Stimulated activated CD4-positive, alpha-beta T cell treated with anti-CD3 and anti-CD28 coated beads, Interleukin-15, amount 100 ng/mL, for 1 hour (primary cell): ENCODE data around the gene THSD7B.
"Not testable (repeated sequence)": the region's sequence is repeated elsewhere in the genome, so short reads cannot be mapped to it uniquely, and the experiment has no call there.

Experiments used
- DNase-seq, 2 donors: peaks; one replicate each; pipeline ENCODE4 v3.0.0-alpha.2; 2020; ENCODE audit warnings: low read depth in 1 of 2, low spot score in 1 of 2

THSD7B gene

DNA sequence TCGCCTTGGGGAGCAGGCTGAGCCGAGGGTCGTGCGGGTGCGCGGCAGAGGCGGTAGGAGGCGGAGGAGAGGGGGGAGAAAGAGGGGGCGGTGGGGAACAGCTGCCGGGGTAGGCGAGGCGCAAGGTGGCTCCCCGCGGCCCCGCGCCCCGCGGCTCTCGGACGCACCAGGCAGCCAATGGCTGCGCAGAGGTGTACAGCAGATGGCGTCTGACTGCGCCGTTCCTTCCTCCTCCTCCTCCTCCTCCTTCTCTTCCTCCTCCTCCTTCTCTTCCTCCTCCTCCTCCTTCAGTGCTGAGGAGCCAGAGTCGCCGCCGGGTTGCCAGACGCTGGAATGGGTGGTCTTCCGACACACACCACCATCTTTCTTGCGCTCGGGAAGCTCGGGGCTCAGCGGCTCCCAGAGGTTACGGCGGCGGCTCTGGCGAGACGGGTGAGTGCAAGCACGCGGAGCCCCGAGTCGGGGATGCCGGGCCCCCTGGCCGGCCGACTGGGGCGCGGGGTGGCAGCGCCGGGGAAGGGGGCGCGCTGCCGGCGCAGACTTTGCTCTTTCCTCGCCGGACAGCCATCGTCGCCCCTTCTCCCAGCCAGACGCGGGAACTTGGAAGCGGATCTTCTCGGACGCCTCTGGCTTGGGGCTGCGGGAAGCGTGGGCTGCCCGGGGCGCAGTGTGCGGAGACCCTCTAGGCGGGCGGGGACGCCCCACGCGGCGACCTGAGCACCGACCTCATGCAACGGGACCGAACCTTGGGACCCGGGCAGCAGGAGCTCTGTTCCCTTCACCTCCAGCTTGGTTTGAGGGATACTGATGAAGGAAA, at the start of gene THSD7B:
Gene THSD7B (plus strand): TSS at position 290 of the 817 bp plus-strand sequence. CDS start 116,634 bp downstream, outside the sequence.
- DNase-seq = no peak

DNA sequence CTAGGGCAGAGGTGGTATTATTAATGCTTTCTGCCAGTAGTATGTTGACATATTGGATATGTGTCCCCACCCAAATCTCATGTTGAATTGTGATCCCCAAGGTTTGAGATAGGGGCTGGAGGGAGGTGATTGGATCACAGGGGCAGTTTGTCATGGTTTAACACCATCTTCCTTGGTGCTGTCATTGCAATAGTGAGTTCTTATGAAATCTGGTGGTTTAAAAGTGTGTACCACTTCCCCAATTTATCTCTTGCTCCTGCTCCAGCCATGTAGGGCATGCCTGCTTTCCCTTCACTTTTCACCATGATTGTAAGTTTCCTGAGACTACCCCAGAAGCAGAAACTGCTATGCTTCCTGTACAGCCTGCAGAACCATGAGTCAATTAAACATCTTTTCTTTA, 47.1 kb upstream of the THSD7B start:
- no peak for DNase-seq

DNA sequence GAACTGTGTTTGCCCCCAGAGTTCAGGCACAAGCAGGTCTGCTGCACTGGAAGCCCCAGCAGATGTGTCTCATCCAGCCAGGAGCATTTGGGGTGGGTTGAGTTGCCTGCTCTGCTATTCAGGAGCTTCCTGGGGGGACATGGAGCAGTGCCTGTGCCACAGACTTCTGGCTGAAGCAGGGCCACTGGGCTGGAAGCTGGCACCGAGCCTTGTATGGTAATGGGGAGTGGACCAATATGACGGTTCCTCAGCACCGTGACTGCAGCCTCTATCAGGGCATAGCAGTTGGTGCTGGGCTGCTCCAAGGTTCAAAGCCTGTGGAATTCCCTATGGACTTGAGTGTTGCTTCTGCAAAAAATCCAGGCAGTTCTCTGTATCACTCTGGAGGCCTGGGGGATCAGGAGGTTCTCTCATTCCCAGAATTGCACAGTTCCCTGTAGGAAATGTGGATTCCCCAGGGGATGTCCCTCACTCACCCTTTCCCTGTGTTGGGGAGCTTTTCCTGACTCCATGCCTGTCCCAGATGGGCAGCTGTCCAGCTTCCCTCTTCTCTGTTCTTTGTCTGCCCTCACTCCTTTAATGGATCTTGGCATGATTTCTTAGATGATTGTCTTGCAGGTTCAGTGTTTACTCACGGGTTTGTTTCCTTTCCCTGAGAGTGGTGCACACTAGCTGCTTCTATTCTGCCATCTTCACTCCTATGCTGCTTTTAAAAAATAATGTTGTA, 37.2 kb upstream of the THSD7B start:
- DNase-seq = no peak

GRCh38 chr2:136736236-136736635, 29.1 kb upstream of the THSD7B start:
- no peak for DNase-seq

- no peak for DNase-seq
These were observed 27.3 kb upstream of the THSD7B start for GRCh38 chr2:136738044-136738443.

DNA sequence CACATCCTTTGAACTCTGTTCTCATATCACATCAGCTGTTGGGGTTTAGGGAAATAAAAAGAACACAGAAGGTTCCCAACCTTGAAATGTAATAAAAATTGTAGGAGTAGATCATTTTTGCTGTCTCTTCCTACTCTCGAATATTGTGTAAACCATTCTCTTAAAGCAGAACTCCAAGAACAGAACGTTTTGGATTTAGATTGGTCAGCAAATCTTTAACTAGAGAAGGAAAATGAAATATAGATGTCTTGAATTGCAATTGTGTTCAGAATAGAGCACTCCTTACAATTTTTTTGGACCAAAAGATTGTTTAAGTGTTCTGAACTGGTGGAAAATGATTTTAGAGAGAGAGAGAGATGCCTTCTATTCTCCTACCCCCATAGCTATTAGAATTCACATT, 23.9 kb upstream of the THSD7B start:
- DNase-seq = no peak

- DNase-seq = no peak
These were observed 15.3 kb upstream of the THSD7B start for GRCh38 chr2:136750065-136750464.

- DNase-seq = no peak
These were observed 13.9 kb upstream of the THSD7B start for GRCh38 chr2:136751406-136751805.

DNA sequence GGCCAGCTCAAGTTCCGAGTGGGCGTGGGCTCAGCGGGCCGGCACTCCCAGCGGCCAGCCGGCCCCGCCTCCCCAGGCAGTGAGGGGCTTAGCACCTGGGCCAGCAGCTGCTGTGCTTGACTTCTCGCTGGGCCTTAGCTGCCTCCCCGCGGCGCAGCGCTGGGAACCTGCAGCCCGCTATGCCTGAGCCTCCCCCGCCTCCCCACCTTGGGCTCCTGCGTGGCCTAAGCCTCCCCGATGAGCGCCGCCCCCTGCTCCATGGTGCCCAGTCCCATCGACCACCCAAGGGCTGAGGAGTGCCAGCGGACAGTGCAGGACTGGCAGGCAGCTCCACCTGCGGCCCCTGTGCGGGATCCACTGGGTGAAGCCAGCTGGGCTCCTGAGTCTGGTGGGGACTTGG, 6.8 kb upstream of the THSD7B start:
- not testable (repeated sequence) for DNase-seq

DNA sequence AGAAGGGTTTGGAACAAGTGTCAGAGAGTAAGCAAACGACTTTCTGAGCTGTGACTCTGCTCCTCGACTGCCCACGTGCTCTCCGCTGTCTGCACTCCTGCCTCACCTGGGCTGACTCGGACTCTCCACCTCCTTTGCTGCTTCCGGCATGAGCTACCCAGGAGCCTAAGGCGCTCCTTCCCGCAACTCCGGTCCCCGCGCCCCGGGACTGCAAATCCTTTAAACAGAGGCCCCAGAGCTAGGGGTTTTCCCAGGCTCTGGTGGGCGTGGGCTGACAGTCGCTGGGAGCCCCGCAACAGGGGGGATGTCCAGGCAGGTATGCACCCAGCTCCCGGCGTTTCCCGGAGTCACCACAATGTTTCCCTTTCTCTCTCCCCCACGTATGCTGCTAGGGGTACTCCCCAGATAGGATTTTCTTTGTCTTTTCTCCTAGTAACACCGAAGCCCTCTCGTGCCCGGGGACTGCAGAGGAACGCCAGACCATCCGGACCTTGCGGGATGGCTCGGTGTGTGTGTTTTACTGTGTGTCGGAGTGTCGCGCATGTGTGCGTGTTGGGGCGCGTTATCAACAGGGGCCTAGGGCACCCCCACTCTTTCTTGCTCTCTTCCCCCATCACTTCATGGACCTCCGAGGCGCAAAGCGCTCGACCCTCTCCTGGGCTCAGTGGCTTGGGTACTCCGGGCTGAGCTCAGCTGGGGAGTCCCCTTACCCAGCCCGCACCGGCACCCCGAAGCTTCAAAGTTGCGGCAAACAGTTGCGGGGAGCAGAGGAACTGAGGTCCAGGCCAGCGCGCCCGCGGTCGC, 691 bp upstream of the THSD7B start:
- no peak for DNase-seq

DNA sequence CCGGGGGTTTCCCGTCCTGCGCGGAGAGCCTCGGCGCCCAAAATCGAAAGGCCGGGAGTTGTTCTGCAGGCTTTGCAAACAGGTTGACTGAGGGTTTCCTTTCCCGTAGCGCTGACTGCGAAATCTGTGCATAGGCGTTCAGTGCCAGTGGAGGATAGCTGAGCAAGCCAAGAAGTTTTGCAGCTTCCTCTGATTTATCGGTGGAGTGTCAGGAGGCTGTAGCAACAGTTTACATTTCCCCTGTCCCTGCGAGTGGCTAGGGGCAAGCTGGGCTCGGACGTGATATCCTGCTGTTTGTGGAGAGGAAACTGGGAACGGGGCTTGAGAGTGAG, 694 bp downstream of the THSD7B start:
- DNase-seq = no peak

DNA sequence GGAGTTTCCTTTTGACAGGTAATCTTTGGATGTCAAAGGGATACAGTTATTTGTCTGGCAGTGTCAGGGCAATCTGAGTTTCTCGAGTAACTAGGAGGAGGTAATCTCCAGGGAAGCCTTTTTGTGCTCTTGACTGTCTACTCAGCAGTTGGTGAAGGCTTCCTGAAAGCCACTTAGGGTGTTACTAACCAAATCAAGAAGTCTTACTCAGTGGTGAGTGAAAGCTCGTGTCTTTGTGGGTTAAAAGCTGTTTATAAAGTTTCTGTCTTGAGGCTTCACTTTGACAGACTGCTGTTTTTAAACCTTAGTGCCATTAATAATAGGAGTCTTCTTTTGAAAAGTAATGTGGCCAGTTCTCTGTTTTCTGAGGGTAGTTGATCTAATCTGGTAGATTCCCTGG, 1.7 kb downstream of the THSD7B start:
- no peak for DNase-seq

- DNase-seq = no peak
These were observed 4.5 kb downstream of the THSD7B start for GRCh38 chr2:136769871-136770270.

DNA sequence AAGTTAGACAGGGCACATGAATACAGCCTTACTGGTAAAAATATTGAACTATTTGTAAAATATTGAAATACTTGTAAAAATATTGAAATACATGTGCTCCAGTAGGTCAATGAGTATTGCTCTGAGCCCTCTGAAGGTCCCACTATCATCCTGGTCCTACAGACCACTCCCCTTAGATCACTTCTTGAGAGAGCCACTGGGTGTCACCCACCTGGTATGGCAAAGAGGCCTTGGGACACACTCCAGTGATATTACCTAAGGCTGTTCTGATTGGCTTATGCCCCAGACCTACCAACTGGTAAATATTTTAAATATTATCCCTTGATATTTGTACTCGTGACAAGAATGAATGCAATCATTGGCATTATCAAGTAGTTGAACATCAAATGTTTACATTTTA, 5.0 kb downstream of the THSD7B start:
- no peak for DNase-seq

GRCh38 chr2:136777391-136777790, 12.0 kb downstream of the THSD7B start:
- no peak for DNase-seq

DNA sequence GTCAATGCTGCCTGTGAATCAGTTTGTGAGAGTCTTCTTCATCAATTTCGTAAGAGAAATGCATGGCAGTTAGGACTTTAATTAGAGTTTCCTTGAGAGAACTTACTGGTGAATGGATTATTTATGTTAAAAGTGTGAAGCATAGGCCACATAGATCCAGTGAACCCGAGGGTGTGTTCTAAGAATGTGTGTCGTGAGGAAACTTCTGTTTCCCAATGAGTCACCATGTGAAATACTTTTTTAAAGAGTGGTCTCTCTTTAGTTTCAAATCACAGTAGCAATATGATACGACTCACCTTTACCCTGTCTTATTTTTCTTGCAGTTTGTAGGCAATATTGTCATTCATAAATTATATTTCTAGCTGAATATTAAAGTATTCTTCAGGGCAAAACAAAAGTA, 18.5 kb downstream of the THSD7B start:
- DNase-seq = no peak

- no peak for DNase-seq
These were observed 19.9 kb downstream of the THSD7B start for GRCh38 chr2:136785215-136785614.

DNA sequence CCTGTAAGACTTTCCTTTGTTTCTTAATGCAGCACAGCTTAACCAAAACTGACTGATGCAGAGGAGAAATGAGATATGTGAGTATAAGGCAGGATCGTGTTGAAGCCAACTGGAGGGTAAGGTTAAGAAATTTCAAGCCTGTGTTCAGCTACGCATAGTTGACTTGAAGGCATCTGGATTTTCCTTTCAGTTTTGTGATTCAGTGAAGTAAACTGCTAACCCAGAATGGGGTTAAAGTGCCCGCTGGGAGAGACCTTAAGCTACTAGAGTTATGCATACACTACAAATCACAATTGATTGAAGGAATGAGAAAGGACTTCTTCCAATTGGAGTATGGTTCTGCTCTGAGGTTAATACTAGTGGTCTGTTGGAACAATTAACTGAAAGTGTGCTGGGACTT, 22.6 kb downstream of the THSD7B start:
- no peak for DNase-seq

- no peak for DNase-seq
These were observed 31.0 kb downstream of the THSD7B start for GRCh38 chr2:136796339-136796738.

DNA sequence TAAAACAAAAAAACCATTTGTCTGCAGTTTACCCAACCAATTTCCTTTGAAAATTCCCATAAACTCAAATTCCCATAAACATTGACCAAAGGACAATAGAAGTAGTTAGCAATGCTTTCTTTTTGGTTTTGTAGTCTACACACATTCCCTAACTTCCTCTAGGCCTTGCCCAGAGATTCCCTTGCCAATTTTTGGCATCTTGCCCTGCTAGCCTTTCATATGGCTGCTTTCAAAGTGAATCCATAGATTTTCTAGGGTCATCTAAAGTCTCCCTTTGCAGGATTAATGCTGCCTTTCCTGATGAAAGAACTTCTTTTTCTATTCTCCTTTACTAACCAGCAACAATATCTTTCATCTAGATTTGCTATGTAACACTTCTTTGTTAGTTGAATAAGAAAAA, 33.4 kb downstream of the THSD7B start:
- DNase-seq = no peak

DNA sequence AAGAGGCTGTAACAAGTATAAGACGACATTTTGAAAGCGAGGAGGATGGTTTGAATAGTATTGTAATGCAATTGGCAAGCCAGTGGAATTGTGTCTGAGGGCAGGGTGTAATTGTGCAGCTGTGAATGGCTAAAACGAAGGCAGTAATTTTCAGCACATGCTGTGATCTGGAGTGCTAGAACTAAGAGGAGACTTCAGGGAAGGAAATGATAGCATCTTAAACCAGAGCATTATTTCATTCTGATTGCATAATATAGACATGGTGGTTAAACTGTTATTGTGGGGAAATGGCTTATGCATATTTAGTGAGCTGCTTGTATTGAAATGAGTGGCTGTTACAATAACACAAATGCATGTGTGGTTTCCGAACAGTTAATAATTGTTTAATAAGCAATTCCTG, 36.3 kb downstream of the THSD7B start:
- DNase-seq = no peak

- no peak for DNase-seq
These were observed 44.7 kb downstream of the THSD7B start for GRCh38 chr2:136809998-136810397.
